HG03066 (cell line): ENCODE measurements around the gene GPR32.
"Not testable (repeated sequence)": the region's sequence is repeated elsewhere in the genome, so short reads cannot be mapped to it uniquely, and the experiment has no call there.

Source experiments
- ATAC-seq: cut with Tn5 transposase; IDR thresholded peaks from one replicate; pipeline ENCODE4 v1.9.1; 2021; ENCODE audit warnings: low read depth; ENCODE audit not compliant: unreplicated experiment

GPR32 gene

DNA sequence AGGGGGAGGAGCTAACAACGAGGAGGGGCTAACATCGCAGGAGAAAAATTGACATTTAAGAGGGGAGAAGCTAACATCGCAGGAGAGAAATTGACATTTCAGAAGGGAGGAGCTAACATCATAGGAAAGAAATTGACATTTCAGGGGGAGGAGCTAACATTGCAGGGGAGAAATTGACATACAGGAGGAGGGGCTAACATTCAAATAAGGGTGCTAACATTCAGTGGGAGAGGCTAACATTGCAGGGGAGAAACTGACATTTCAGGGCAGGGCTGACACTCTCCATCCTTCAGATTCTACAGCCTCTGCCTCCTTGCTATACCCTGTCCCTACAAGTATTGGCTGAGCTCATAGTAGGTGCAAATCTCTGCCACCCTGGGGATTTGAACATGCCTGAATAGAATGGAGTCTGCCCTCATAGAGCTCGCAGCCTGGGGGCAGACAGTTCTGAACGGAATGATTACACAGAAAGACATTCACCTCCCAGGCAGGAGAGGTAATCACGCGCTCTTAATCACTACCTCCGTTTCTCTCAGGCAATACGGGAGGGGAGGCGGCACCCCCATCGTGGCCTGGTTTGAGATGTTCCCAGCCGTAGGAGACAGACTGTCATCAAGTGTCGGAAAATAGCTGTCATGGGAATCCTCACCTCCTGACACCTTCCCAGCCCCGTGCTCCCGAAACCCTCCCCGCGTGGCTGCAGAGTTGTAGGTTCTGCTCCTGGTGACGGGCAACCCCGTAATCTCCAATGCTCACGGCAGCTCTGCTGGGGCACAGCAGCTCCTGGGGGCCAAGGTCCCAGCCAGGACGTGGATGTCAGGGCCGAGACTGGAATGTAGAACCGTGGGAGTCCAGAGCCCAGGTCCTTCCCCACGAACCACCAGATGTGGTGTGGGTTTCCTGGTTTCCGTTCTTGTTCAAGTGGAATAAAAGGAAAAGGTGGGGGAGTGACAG is 9.5 kb downstream of the GPR32 start:
- ATAC-seq: no peak

DNA sequence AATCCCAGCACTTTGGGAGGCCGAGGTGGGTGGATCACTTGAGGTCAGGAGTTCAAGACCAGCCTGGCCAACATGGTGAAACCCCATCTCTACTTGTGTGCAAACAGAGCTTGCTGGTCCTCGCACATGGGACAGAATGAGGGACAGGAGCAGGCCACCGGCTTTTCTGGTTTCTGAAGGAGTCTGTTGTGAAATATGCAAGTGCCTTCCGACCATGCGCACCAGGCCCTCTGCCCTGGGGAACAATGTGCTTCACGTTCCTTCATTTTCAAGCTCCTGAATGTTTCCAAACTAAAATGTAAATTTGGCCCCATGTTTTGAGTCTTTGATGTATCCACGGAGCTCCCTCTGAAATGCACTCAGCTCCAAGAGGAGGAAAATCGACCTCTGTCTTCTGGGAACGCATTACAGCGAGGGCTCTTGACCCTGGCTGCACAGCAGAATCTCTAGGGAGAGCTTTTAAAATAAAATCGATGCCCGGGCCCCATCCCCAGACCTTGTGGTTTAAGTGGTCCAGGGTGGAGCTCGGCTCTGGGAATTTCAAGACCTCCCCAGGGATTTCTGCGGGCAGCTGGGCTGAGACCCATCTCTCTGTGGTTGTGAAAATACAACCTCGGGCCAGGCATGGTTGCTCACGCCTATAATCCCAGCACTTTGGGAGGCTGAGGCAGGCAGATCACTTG is 10.6 kb downstream of the GPR32 start:
- ATAC-seq: no peak

DNA sequence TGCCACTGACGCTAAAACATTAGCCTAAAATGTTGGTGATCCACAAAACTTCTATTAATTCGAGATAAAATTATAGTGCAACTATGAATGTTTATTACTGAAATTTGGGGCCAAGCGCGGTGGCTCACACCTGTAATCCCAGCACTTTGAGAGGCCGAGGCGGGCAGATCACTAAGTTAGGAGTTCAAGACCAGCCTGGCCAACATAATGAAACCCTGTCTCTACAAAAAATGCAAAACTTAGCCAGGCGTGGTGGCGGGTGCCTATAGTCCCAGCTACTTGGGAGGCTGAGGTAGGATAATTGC is 13.5 kb downstream of the GPR32 start:
- ATAC-seq: not testable (repeated sequence)

DNA sequence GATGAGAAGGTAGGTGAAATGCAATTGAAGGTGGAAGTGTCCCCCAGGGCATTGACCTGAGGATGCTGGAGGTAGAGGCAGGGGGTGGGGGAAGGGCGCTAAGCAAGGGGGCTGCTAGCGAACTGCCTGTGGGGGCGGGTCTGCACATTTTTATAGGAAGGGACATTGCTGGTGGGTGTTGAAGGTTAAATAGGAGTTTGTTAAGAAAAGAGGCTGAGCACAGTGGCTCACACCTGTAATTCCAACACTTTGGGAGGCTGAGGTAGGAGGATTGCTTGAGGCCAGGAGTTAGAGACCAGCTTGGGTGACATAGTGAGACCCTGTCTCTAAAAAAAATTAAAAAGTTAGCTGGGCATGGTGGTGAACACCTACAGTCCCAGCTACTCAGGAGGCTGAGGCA is 14.4 kb downstream of the GPR32 start:
- no peak for ATAC-seq

DNA sequence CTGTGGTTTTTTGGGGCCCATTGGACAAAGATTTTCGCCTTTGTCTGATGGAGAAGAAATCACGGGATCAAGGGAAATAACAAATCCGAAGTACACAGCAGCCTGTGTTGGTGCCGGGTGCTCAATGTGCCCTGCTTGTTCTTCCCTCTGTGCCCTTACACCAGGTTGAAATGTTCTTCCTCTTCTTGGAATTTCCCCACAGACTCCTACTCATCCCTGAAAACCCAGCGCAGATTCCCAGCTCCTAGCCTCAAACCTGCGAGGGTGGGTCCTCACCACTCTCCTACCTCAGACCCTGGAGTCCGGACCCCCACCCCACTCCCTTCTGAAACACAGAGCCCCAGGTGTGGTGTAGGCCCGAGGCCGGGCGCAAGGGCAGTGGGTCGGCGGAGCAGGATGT is 15.1 kb downstream of the GPR32 start:
- no peak for ATAC-seq

DNA sequence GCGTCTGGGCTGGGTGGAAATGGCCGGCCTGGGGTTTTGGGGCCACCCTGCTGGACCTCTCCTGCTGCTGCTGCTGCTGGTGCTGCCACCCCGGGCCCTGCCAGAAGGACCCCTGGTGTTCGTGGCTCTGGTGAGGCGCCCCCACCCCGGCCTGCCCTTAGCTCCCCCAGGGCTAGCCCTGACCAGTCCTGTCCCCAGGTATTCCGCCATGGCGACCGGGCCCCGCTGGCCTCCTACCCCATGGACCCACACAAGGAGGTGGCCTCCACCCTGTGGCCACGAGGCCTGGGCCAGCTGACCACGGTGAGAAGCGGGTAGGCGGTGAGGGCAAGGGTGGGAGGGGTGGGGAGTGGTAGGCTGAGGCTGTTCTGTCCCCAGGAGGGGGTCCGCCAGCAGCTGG is 20.1 kb downstream of the GPR32 start, which contains the start of gene ACP4:
ACP4 (plus strand) TSS at position 20 of the 400 bp plus-strand sequence; CDS start at position 20, 0 bp downstream.
- ATAC-seq: no peak

DNA sequence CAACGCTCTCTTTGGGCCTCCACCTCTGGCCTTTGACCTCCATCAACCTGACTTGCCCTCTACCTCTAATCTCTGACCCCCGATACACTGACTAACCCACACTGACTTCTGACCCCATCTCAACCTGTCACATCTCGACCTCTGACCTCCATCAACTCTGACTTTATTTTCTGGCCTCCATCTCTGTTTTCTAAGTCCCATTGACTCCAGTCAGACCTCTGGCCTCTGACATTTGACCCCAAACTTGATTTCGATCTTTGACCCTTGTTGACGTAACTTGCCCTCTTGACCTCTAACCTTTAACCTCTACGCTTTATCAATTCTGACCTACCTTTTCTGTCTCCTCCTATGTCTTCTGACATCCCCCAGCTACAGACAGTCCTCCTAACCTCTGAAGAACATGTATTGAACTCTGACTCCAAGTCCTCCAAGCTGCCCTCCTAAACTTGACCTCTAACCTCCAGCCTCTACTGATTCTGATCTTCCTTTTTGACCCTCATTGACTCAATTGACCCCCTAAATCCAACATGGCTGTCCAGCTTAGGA is 20.7 kb downstream of the GPR32 start:
- ATAC-seq: no peak

DNA sequence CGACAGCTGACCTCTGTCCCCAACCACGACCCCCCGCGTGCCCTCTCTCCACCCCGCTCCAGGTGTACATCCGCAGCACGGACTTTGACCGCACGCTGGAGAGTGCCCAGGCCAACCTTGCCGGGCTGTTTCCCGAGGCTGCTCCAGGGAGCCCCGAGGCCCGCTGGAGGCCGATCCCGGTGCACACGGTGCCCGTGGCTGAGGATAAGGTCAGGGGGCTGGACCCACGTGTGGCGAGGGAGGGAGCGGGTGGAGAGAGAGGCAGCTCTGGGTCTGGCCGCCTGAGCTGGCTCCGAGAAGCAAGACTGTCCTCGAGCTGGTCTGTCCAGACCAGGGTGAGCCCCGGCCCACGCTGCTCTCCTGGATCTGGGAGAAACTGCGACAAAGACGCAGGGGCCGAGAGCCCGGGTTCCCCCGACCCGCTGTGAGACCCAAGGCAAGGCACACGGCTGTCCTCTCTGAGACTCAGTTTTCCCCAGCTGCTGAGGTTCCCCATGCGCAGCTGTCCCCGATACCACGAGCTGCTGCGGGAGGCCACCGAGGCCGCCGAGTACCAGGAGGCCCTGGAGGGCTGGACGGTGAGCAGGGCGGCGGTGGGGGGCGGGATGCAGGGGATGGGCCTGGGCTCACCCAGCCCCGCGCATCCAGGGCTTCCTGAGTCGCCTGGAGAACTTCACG is 21.5 kb downstream of the GPR32 start:
- ATAC-seq: no peak

DNA sequence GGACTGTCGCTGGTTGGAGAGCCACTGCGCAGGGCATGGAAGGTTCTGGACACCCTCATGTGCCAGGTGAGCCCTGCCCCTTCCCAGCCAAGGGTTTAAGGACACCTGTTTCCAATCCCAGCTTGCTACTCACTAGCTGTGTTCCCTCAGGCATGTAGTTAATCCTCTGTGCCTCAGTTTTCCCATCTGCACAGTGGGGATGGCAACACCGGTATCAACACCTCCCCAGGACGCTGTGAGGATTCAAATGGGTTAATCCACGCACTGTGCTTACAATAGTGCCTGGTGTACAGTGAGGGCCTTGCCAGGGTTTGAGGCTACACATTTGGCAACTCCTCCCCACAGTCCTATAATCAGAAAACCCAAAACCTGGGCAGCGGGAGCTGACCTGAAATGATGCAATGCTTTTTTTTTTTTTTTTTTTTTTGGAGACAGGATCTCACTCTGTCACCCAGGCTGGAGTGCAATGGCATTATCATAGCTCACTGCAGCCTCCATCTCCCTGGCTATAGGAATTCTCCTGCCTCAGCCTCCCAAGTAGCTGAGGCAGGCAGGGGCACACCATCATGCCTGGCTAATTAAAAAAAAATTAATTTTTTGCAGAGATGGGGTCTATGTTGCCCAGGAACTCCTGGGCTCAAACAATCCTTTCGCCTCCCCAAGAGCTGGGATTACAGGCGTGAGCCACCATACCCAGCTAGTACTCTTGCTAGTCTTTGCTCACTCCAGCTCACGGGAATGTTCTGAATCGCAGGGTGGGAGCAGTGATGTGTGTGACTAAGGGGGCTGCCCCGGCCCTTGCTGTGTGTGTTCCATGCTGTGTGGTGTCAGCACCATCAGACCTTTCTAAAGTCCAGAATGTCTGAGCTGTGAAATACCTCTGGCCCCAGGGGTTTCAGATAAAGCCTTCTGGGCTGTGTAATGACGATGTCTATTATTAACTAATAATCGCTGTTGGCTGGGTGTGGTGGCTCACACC is 22.3 kb downstream of the GPR32 start:
- no peak for ATAC-seq

DNA sequence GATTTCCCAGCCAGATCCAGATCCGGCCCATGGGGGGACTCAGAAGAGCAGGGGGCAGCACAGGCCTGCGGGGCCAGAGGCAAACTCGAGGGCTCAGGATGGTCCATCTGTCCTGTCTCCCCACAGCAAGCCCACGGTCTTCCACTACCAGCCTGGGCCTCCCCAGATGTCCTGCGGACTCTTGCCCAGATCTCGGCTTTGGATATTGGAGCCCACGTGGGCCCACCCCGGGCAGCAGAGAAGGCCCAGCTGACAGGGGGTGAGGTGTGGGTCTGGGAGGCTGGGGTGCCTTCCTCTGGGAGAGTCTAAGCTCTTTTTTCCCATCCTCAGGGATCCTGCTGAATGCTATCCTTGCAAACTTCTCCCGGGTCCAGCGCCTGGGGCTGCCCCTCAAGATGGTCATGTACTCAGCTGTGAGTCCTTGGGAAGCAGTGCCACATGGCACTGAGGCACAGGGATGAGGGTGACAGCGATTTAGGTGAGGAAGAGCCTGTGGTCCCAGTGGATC is 23.3 kb downstream of the GPR32 start:
- no peak for ATAC-seq

DNA sequence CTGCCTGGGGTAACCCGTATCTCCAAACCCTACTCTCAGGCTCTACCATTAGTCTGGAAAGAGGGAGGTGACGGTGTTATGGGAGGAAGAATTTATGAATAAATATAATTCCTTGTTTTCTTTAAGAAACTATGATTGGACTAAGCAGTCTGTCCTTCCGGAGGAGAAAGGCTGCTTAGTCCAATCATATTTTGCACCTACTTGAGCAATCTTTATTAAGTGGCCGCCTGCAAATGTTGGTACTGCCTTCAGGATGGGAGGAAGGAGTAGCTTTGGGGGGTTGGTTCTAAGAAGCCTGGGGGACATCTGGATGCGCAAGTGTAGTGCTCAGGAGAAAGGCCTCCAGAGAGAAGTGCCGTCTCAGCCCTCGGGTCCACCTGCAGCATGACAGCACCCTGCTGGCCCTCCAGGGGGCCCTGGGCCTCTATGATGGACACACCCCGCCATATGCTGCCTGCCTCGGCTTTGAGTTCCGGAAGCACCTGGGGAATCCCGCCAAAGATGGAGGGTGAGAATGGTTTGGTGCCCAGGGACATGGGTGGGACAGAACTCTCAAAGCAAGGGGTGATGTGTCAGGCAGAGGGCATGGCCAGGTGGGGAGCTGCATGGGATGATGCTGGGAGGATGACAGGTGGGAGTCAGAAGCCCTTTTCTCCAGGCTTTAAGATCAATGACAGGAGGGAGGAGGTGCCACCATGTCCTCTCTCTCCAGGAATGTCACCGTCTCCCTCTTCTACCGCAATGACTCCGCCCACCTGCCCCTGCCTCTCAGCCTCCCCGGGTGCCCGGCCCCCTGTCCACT is 24.0 kb downstream of the GPR32 start:
- ATAC-seq: no peak

DNA sequence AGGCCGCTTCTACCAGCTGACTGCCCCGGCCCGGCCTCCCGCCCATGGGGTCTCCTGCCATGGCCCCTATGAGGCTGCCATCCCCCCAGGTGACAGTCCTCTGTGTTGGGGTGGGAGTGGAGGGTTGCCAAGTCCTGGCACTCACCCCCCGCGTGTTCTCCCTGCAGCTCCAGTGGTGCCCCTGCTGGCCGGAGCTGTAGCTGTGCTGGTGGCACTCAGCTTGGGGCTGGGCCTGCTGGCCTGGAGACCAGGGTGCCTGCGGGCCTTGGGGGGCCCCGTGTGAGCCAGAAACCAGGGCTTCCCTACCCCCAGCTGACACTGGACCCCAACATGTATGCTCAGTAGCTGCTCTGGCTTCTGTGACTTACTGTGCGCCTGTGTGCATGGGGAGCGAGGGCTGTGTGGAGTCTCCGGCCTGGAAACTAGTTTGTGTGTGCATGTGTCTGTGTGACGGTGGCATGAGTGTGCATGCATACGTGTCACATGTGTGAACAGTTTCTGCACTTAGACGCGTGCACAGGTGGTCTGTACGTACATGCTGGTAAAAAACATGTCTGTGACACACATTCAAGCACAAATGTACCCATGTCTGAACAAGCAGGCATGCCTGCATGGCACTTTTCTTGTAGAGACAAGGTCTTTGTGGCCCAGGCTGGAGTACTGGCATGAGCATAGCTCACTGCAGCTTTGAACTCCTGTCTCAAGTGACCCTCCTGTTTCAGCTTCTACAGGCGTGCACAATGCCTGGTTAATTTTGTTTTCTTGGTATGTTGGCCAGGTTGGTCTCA is 24.8 kb downstream of the GPR32 start:
- ATAC-seq: no peak

DNA sequence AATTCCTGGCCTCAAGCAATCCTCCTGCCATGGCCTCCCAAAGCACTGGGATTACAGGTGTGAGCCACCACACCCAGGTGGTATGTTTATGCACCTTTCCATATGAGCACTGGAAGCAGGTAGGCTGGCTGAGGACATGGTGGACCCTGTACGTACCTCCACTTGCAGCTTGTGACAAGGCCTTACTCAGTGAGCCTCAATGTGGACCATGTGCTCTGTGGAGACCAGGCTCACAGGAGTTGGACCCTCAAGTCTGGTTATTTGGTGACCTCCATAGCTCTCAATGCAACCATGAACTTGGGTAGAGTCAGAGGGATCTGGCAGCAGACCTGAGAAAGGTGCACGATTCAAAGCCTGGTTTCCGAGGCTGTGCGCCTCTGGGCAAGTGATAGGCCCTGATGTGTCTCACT is 25.4 kb downstream of the GPR32 start:
- ATAC-seq: no peak

DNA sequence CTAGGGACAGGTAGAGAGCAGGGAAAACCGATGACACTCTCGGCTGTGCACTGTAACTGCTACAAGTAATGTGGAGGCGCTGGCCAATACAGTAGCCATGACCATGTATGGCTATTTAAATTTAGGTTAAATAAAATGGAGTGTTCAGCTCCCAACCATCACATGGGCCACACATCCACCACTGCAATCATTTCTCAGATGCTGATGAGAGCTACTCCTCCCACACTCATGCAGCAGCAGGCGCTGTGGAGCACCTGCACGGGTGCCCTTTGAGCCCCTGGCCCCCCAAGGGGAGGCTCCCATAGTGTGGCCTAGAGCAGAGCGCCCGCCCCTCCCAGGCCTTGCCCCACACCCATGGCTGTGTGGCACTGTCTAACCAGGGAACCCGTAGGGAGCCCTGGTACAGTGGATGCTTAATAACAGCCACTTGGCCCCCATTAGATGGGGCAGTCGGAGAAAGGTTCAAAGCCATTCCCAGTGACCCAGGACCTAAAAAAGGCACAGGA is 25.9 kb downstream of the GPR32 start:
- no peak for ATAC-seq

DNA sequence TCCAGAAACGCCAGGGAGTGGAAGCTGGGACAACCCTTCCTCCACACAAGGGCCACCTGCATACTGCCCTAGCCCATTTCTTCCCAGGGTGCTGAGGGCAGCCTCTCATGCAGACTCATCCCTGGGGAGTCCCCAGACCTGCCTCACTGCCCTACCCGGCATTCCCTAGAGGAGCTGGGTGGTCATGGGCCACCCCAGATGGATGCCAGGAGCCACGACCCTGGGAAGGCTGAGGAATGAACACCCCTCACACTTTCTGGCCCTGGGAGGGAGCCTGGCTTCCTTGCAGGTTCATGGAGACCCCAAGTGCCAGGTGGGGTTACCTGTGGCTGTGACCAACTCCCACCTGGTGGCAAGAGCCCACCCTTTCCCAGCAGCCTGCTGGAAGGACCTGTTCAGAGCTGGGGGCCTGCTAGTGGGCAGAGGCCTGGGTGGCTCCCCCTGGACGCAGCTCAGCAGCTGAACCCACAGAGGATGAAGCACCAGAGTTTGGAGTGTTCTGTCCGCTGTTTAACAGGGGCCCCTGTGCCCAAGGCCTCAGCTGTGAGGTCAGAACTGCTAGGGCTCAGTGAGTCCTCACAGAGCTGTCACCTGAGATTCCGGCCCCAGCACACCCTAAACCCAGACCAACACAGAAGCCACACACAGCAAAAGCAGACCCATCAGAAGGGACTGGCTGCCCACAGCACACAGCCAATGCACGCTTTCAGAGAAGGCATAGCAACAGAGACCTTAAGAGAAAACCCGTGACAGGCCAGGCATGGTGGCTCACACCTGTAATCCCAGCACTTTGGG is 26.6 kb downstream of the GPR32 start:
- no peak for ATAC-seq

DNA sequence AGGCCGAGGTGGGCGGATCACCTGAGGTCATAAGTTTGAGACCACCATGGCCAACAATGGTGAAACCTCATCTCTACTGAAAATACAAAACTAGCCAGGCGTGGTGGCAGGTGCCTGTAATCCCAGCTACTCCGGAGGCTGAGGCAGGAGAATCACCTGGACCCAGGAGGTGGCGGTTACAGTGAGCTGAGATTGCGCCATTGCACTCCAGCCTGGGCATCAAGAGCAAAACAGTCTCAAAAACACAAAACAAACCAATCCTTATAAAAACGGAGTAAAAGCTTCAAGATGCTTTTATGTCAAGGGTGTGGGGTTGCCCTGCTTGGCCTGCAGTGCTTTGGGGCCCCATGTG is 27.1 kb downstream of the GPR32 start:
- no peak for ATAC-seq
